NCI-H1417 treated with DMSO at 0.1 percent for 48 hours (cell line): Measurements from ENCODE around the gene SPINK2.

ENCODE experiments used
- DNase-seq: peaks from one replicate; lab custom pipeline; 2025; lab: John Stamatoyannopoulos, UW

SPINK2 gene, protein sequence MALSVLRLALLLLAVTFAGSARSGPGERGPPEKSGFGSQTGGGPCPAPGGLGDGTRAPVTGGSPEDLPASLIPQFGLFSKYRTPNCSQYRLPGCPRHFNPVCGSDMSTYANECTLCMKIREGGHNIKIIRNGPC

DNA sequence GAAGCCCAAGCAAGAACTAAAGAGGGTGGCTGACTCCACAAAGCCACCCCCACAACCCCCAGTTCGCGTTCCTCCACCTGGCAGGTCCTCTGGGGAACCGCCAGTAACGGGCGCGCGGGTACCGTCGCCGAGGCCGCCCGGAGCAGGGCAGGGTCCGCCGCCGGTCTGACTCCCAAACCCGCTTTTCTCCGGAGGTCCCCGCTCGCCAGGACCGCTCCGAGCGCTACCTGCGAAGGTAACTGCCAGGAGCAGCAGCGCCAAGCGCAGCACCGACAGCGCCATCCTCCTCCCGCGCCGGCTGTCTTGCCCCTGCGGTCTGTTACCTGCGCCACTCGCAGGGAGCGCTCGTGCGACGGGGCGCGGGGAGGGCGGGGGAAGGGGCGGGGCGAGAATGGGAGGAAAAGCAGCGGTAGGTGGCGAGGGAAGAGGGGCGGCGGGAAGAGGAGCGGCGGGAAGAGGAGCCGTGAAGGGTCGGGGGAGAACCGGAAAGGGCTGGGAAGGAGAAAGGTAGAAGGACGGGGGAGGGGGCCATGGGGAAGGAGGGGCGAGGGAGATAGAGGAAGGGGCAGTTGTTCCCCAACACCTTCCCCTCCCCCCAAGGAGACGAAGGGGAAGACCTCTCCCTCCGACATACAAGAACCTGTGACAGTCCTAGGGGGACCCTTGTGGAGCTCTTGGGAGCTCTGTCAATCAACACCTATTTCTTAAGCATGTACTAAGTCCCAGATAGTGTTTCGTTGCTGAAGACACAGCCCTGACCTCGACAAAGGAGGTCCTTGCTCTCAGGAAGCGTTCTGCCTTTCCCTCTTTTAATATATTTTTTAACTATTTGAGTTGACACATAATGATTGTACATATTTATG lies at the start of gene SPINK2:
Gene SPINK2 (minus strand): TSS at position 321 of the 863 bp plus-strand sequence. CDS start 39 bp downstream, at position 282.
- DNase-seq: no peak

DNA sequence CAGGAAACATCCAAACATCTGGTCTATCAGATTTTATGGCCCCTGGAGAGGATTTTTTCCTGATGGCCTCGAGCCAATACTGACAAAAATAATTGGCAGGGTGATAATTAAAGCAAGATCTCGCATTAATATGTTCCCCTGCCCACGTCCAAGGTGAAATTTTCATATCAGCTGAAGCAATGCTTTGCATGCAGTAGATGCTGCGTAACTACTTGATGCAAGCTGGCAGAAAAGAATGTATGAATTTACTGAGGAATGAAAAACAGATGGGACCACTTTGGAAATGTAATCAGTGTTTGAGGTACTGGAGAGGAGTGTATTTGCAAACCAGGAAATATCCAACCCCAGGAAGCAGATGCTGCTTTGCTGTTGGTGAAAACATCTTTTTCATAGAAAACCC lies 49.4 kb upstream of the SPINK2 start:
- no peak for DNase-seq

DNA sequence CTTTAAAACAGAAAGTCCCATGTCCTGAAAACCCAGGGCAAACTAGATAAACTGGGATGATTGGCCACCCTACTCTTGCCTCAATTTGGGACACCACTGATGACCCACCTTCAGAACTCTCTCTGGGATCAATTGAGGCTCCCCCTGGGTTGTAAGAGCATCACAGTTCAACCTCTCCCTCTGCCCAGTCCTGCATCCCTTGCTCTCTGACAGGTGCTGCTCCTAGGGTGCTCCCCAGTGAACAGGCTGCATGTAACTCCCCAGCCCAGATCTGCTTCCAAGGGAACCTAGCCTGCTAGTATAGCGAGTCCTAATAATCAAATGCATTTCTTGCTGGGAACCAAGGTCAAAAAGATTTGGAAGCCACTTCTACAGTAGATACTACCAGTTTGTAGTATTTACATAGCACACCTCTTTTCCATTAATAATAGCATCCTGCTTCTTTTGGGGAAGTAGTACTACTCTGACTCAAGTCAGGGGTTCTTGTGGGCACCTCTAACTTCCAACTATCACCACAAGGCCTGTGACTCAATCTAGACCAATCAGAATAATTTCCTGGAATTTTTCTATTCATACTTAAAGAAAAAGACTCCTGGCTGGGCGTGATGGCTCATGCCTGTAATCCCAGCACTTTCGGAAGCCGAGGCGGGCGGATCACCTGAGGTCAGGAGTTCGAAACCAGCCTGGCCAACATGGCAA lies 42.1 kb upstream of the SPINK2 start:
- no peak for DNase-seq

DNA sequence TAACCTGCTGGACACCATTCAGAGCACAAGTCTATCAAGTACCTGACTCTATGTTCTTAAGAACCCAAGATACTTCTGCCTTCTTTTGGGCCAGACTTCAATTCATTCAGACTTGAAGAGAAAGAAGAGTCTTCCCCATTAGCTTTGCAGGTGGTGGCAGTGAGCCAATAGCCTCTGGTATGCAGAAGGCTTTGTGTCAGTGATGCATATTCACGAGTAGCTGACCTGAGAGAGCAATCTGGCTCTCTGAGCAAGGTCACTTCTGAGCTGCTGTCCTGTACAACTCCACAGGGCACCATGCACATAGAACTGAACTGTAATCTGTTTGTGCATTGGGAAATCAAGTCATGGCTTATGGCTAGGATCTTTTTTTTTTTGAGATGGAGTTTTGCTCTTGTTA lies 39.9 kb upstream of the SPINK2 start:
- DNase-seq: no peak

DNA sequence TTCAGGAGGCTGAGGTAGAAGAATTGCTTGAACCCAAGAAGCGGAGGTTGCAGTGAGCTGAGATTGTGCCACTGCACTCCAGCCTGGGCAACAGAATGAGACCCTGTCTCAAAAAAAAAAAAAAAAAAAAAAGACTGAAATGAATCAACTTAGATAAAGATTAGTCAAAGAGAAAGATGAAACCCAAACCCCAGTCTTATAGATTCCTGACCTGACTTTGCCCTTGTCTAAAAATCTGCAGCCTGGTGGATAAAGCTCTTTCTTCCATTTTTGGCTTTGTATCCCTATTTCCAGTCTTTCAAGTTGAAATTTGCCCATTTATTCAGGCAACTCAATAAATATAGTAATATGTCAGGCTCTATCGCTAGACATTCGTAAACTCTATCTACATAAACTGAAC lies 39.3 kb upstream of the SPINK2 start:
- DNase-seq: no peak

DNA sequence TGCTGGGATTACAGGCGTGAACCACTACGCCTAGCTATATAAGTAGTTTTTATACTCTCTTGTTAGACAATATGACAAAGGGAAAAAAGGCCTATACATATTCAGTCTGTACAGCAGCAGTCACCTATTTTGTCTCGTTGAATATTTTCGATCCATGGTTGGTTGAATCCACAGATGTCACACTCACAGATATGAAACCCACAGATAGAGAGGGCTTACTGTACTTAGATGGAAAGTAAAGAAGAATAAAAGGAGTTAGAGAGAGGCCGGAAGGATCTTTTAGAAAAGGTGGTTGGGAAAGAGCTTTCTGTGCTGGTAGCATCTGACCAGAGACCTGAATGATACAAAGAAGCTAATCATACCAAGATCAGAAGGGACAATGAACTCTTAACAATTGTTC lies 38.3 kb upstream of the SPINK2 start:
- no peak for DNase-seq

DNA sequence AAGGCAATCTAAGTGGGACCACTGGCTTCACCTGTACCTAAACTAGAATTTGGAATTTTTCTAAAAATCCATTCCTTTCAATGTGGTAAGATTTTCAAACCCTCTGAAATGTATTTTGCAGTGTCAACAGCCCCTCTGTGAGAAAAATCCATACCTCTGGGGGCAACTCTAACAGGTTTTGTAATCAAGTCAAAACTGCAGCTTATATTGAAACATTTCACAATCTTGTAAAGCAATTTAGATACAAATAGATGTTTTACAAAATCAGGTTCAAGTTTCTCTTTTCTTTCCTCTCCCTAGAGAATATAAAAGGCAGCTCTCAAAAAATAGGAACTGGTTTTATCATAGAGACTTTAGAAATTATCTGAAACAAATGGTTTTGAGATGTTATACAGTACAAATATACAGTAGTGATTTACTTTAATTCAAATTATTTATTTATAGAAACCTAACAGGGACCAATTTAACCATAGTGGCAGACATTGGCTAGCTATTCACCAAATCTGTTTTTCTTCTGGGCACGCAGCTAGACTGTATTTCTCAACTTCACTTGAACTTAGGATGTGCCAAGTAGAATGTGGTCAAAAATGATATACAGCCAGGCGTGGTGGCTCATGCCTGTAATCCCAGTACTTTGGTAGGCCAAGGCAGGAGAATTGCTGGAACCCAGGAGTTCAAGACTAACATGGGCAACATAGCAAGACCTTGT lies 36.3 kb upstream of the SPINK2 start:
- no peak for DNase-seq

DNA sequence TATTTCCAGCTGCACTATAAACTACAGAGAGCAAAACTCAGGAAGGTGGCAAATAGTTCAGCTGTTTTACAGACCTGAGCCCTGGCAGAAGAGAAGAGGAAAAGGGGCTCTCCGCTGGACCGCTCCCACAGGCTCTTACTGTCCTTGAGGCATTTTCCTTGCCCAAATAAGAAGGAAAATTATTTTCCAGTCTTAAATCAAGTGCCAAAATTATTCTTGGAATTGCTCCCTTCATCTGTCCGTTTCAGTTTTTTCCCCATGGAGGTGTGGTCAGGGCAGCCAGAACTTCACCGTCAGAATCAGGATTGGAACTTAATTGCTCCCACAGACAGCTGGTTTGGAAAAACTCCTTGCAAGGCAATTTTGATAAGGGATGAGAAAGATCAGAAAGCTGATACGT lies 35.2 kb upstream of the SPINK2 start:
- DNase-seq: no peak

DNA sequence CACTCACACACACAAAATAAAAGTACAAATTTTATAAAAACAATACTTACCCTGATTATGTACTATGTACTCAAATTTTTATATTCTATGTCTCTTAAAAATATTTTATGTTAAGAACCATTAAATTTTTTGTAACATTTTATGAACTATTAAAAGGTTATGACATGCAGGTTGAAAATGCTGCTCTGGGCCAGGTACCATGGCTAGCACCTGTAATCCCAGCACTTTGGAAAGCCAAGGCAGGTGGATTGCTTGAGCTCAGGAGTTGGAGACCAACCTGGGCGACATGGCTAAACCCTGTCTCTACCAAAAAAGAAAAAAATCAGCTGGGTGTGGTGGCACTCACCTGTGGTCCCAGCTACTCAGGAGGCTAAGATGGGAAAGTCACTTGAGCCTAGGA lies 29.4 kb upstream of the SPINK2 start:
- no peak for DNase-seq

DNA sequence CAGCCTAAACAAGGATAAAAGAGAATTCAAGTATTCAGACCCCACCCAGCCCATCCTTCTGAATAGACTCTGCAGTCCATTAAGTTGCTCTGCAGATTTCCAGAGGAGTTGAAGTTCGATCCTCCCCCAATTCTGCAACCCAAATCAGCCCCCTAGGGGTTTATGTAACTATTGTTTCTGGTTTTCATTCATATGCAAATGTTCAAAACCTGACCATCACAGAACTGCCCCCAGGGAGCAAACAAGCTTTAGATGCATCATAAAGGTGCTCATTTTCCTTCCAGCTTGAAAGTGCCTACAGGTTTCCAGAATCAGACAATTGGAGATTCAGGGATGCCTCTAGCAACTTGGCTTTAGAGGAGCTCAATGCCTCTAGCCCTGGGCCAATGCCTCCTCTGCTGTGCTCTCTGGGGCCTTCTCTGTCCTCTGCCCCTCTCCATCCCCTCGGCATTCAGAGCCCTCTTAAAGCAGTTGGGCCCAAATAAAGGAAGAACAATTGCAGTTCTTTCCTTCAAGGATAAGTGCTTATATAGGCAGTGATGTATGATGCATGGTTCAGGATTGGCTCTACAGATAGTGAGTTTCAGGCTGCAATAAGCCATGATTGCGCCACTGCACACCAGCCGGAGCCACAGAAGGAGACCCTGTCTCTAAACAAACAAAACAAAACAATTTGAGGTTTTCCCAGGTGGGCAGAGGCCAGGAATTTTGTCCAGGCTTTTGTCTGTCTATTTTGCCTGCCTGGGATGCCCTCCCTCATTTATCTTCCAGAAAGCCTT lies 23.5 kb upstream of the SPINK2 start:
- no peak for DNase-seq

DNA sequence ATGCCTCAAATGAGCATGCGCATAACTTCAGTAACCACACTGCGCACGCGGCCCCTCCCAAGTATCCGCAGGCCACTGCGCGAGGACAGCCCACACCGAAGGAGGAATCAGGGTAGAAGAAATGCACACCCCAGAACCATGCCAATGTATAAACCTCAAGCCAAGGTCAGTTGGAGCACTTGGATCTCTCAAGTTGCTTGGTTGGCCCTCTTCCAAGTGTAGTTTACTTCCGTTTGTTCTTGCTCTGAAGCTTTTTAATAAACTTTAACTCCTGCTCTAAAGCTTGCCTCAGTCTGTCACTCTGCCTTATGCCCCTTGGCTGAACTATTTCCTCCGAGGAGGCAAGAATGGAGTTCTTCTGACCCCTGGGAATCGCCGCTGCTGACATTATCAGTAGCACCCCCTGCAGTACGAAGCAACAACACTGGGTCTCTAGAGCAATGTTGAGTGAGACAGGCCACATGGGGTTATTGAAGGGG lies 22.0 kb upstream of the SPINK2 start:
- DNase-seq: no peak

DNA sequence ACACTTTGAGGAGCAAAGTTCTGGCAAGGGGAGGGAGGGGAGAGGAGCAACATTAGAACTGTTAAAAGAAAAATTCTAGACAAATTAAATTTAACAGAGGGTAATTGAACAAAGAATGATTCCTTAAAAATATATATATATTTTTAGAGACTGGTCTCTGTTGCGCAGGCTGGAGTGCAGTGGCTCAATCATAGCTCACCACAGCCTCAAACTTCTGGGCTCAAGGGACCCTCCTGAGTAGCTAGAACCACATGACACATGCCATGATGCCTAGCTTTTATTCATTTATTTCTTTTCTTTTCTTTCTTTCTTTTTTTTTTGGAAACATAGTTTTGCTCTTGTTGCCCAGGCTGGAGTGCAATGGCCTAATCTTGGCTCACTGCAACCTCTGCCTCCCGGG lies 19.1 kb upstream of the SPINK2 start:
- no peak for DNase-seq

DNA sequence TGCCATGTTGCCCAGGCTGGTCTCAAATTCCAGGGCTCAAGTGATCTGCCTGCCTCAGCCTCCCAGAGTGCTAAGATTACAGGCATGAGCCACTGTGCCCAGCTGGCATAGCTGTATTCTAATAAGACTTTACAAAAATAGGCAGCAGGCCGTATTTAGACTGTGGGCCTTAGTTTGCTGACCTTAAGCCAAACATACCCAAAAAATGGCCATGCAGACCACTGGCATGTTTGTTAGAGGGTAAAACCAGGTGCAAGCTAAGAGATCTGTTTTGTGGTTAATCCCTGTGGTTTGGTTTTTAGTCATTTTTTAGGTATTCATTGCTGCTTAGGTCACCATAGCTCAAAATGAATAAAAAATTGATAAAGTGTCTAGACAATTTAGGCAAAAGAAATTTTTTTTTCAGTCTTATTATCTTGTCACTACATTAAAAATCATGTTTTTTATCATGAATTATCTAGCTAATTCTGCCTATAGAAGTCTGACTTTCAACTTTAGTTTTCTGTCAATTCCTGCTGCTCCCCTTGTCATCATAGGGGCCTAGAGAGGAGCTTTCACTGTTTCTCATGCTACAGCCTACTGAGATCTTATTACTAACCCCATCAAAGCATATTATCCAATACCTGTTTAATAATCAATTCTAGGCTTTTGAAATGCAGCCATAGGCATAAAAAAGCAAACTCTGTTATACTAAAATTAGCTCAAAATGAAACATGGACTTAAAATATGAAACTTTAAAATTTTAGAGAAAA lies 7.5 kb upstream of the SPINK2 start:
- DNase-seq: no peak

DNA sequence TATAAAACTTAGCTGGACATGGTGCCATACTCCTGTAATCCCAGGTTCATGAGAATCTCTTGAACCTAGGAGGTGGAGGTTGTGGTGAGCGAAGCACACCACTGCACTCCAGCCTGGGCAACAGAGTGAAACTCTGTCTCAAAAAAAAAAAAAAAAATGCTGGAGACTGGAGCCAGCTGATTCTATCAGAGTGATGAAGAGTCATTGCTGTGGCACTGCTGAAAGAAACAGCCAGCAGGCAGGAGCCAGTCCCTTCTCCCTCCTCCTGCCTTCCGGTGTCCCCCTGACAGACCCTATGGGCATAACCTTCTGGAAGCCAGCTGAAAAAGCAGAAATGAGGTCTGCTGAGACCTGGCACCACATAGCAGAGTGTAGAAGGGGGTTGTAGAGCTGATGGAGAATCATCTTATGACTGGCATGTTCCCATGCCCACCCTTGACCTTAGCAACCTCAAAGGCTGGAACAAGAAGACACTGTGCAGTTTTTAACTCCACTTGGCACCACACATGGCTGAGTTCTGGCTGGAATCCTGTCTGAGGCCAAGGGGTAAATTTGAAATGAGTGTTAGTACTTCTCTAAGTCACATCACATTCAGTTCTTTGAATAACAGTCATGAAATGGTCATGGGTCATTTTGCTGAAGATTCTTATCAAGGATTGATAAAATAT lies 2.6 kb upstream of the SPINK2 start:
- DNase-seq: no peak

DNA sequence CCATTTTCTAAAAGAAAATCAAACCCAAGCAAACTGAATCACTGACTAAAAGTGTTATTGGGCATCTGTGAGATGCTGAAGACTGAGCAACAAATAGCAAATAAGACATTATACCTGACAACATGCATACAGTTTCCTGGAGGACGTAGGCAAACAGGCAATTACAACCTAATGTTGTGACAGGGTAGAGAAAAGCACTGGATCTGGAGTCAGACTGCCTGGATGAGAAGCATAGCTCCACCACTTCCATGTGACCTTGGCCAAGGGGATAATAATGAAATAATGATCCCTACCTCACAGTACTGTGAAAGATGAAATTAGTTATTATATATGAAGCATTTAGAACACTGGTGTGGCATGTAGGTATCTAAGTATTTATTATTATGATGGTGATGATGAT lies 2.7 kb downstream of the SPINK2 start:
- DNase-seq: no peak

DNA sequence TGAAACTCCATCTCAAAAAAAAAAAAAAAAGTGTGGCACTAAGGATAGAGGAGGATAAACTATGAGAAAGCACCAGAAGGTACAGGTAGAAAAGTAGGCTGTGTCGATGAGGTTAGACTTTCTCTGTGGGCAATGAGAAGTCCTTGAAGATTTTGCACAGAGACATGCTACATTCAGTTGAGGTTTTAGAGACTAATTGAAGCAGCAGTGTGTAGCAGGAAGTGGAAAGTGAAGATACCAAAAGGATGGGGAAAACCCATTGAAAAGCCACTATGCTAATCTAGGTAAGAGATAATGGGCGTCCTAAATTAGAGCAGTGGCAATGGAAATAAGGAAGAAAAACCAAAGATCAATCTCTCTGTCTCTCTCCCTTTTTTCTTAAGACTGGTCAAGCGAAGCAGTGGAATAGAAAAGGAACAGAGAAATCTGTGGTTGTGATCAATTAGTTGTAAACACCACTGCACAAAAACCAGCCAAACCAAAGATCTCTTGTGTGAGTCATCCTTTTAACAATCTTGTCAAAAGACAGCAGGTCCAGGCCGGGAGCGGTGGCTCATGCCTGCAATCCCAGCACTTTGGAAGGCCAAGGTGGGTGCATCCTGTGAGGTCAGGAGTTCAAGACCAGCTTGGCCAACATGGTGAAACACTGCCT lies 3.5 kb downstream of the SPINK2 start:
- no peak for DNase-seq

DNA sequence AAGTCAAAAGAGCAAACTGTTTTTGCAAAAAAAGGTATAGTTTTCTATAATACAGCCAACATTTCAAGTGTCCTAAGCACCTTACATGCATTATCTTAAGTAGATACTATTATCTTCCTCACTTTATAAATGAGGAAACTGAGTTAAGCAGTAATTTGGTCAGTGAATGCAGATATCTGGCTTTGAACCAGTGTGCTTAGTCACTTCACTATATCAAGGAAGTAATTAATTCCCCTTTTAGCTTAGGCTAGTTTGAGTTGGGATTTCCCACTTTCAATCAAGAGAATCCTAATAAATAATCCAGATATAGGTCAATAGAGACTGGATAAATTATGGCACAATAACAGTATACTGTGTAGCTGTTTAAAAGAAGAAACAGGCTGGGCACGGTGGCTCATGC lies 14.8 kb downstream of the SPINK2 start:
- DNase-seq: no peak

DNA sequence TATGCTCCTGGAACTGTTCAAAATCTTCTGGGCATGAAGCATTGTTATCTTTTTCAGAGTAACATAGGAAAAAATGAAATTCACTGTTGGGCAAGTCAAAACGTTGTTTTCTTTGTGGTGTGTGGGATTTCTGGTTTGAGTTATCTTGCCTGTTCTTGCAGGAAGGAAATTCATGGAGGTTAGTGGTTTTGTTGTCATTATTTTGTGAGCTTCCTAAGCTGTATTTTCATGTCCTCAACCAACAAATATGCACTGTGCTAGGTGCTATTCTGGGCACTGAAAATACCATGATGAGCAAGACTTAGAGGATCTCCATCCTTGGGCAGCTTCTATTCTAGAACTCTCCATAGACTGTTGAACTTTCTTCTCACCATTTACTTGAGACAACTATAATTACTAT lies 16.9 kb downstream of the SPINK2 start:
- DNase-seq: no peak

DNA sequence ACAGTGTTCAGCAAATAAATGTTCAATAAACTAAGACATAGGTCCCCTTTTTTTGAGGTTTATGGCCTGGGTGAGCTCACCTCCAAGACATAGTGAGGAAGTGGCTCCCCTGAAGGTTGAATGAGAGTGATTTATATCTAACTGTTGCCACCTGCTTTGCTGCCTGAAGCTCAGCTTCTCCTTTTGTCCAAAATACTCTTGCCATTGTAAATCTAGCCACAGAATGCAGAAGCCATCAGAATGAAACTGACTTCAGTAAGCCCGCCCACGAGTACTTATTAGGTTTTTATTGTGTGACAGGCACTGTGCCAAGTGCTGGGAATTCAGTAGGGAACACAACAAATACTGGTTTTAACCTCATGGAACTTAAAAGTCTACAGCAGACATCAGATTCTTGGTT lies 18.0 kb downstream of the SPINK2 start:
- DNase-seq: no peak
